Endometrial microvascular endothelial cells (primary cell): ENCODE results near the gene ARMH3. TPM values are rescaled to one million over a fixed set of nuclear protein-coding genes. Genes with fewer than 3 reads are reported as not detected.

Source experiments
- in situ Hi-C: cut with HindIII; loops from 2 replicates; pipeline ENCODE4 v1.10.0; 2017; ENCODE audit warnings: low sequenced_read_pairs, low pct_unique_long_range_greater_than_20kb; ENCODE audit errors: inconsistent ontology term
- total RNA-seq: library from RNA; depleted of rRNA; stranded (reverse); fragments of >200 nt; gene quantifications from one replicate; pipeline ENCODE4 v1.2.3, GENCODE V29; 2015; ENCODE audit errors: inconsistent ontology term

ARMH3 gene
- total RNA-seq, 1 donor from 2014 or later = 9.3 TPM

DNA sequence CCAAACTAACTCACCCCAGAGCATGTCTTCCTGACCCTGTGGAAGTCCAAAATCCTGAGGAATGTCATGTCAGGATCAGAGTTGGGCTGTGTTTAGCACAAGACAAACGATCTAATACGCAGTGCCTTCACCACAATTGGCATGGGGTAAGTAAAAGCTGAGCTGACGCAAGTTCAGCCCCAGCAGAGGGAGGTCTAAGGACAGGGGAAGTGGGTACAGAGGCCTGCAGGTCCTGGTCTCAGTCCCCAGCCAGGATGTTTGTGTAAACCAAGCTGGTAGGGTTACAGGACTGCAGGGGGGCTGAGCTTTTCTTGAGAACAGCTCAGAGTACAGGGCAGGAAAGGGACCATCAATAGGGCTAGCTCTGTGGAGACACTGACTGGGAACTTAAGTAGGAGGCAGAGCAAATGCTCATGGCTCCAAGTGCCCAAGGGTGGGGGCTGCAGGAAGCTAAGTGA lies 207.1 kb downstream of the ARMH3 start:
- in situ Hi-C loops = no loop called here

DNA sequence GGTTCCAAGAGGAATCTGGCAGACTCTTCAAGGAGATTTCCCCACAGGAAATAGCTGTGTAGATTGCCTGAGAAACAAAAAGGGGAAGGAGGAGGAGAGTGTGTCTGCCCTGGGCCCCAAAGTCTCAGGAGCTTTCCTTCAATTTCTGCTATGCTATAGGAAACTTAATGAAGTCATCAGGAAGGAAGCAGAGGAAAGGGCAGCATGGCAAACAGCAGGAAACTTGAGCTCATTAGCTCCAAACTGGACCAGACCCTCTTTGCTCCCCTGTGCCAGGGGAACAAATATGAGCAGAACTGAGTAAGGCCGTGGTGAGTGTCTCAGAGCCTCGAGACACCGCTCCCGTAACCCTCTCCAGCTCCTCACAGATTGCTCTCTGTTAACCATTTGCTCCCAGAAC lies 207.6 kb downstream of the ARMH3 start:
- in situ Hi-C loops = no loop called here

DNA sequence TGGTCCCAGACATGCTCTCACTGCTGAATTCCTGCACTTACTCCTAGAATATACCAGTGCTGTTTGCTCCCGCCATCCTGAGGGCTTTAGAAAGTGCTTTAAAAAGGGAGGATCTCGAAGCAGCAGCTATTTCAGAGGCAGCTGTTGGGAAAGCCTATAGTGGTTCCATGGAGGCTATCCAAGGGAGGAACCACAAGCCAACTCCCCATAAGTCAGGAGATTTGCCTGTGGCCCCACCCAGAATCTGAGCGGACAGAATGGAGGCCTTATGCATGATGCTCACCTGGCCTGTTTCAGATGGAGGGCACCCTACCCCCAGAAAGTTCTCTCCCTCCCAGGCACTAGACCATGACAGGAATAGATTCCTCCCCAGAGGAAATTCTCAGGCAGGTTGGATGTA lies 210.1 kb downstream of the ARMH3 start:
- in situ Hi-C loops = no loop called here

DNA sequence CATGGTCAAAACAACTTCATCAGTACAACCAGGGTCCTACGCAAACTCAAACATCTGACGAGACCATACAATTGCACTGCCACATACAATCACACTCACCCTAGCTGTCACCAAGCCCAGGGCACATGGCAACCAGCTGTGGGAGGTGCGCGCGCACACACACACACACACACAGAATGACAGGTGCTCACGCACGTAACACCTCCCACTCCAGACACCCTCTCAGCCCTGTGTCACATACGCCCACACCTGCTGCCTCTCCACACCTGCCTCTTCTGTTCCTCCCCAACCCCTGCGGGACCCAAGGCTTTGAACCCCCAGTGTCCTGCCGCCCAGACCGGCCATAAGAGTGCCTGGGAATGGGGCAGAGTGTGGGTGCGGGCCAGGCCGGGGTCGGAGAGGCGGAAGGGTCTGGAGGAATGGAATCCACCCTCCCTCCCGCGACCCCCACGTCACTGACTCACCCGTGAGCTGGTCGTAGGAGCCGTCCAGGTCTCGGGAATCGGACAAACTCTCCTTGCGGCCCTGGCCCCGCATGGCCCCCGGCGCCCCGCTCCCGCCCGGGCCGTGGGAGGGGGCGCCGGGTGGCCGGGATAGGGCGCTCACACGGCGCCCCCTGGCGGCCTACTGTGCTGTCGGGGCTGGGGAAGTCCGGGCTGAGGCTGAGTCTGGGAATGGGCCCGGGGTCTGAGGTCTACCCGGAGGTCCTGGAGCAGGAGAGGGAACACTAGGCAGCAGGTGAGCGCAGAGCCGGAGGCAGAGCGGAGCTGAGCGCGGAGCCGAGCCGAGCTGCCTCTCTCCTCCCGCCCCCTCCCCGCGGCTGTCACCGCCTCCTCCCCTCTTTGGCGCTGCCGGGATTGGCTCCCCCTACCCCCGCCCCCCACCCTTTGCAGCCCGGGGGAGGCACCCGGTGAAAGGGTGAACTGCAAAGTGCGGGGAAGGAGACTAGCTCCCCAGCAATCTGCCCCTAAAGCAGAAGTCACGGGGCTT lies 212.6 kb downstream of the ARMH3 start, which contains the start of gene KCNIP2:
KCNIP2 (minus strand) TSS at position 769 of the 990 bp plus-strand sequence; CDS start at position 537, 232 bp downstream.
- in situ Hi-C loops = no loop called here

DNA sequence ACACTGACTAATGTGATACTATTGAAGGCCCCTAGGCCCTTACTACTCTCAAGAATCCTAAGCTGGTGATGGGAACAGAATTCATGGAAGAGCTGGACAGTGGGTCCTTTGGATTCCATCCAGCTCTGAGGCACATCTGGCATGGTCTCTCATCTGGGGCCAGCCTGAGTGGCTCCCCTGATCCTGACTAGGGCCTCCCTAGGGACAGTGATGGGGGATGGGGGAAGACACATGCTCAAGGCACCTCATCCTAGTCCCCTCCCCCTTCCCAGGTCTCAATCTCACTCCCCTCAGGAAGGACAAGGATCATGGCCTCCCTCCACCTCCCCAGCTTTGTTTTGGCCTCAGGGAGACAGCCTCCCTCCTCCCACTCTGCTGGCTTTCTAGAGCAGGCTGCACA lies 214.1 kb downstream of the ARMH3 start:
- in situ Hi-C loops = no loop called here

DNA sequence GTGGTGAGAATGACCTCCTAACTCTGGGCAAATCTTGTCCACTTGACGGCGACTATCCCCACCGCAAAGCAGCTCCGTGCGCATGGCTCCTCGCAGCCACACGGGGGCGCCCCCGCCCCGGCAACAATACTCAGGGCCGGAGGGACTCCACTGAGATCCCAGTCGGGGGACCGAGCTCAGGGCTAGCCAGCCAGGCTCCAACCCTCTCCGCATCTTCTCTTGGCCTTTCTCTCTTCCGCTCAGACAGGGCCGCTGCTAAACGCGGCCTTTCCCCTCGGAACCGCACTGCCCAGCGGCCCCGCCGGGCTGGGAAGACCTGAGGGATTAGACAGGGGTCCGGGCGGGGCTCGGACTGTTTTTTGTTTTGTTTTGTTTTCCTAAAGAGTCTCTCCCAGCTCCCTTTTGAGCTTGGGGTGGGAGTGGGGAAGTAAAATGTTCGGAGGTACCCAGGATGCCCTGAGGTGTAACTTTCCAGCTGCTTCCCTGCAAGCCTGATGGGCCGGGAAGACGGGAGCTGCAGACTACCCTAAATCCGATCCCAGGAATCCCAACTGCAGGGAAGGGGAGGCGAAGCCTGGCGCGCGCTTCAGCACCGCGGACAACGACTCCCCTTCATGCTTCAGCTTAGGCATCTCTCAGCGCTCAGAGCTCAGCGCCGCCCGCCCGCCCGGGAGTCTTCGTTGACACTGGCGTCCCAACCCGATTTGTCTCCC lies 215.1 kb downstream of the ARMH3 start:
- in situ Hi-C loops = no loop called here

DNA sequence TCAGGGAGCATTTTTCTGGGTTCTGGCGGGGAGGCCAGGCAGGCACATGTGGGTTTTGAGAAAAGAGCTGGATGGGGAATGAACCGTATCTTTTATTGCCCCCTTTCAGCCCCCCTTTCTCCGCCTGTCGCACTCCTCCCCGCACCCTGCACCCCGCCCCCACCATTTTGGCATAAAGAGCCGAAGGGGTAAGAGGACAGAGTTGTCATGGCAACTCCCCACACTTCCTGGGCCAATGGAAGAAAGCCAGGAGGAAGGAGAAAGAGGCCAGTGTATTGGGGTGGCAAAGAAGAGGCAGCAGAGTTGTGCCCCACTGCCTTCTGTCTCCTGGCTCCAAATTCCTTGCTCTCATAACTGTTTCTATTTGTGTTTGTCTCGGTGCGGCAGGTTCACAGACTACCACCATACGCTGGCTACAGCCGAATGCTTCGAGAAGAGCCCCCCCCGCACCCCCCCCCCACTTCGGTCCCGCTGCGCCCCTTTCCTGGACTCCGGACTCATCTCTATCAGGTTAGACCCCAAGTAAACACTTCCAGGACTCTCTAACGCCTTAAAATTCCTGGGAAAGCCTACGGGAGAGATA lies 215.8 kb downstream of the ARMH3 start:
- in situ Hi-C loops = no loop called here

DNA sequence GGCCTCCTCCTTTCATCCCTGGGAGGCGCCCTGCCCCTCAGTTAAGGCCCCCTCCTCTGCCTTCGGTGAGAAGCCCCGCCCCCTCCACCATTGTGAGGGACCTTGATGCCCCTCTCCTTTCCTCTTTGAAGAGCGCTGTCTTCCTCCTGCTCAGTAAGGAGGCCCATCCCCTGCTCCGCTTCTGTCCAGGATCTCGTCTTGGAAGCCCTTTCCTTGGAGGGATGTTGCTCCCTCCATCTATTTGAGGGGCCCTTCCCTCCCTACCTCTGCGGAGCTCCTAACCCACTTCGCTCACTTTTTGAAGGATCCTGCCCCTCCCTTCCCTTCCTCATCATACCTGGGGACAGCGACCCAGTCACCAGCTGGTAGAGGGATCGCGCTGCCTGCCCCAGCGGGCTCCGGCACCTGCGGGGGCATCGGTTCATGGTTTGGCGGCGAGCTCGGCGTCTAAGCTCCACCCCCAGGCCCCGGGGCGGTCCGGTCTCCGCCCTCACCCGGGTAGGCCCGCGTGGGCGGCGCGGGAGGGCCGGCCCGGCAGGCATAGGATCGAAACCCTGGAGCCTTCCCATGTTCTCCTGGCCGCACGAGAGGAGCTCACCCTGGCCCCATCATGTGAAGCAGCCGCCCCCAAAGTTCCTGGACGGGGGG lies 216.4 kb downstream of the ARMH3 start:
- in situ Hi-C loops = no loop called here

DNA sequence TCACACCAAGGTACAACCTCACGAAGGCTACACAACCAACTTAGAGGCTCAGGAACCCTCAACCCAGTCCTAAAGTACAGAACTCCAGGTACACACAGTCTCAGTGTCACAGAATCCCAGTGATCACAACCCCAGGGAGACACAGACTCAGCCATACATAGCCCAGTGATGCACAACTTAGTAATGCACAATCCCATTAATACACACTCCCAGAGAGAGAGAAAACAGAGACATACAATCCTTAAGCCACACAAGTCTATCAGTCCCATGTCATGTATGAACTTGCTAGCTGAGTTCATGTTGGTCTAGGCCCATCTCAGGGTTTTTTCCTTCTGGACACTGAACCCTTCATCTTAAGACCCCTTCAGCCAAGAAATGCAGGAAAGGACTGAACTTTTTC lies 217.0 kb downstream of the ARMH3 start:
- in situ Hi-C loops = no loop called here

DNA sequence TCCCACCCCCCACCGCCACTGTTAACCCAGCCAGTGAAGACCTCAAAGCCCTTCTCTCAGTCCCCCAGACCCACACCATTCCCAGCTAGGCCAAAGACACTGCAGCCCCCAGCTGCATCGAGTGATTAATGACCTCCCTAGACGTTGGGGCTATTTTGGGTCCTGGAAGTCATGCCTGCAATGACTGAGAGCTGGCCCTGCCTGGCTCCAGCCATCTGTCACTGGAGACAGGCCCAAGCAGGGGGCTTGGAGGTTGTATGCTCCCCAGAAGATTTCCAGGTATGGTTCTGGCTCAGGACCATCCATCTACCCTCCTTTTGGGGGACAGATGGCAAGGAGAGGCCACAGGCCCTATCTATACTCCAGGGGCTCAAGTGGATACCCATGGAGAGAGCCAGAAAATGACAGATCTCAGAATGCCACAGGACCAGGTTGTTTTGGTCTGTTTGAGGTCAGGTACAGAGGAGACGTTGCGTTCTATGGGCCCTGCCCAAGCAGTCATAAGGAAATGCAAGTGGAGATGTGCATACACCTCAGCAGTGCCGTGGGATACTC lies 217.5 kb downstream of the ARMH3 start:
- in situ Hi-C loops = no loop called here

DNA sequence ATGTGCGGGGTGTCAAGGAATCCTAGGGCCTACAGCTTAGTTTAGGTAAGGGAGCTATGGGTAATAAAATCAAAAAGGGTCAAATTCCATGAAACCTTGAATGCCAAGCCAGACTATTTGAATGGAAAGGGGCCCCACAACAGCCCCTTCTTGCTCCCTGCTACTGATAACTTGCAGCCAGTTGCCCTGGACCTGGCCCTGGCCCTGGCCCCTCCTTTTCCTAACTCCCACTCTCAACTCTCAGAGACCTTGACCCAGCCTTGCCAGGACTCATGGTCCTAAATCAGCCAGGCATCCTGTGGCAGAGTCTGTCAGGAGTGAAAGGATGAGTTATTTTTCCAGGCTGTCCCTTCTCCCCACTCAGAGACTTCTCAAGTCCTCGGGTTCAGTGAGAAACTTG lies 218.2 kb downstream of the ARMH3 start:
- in situ Hi-C loops = no loop called here

DNA sequence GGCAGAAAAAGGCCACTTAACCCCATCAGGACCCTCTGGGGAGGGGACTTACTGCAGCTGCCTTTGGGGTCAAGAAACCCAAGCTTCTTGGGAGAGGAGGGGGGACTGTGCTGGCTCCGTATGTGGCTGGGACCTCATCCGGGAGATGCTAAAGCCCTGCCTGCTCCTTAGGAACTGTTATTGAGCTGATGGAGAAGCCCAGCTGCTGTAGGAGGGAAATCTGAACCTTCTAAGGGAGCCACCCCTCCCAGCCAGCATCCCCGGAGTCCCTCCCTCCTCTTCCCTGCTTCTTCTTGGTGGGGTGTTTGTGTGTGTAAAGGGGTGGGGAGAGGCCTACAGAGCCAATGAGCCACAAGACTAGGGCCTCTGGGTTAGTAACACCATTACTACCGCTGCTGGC lies 220.6 kb downstream of the ARMH3 start:
- in situ Hi-C loops = no loop called here

DNA sequence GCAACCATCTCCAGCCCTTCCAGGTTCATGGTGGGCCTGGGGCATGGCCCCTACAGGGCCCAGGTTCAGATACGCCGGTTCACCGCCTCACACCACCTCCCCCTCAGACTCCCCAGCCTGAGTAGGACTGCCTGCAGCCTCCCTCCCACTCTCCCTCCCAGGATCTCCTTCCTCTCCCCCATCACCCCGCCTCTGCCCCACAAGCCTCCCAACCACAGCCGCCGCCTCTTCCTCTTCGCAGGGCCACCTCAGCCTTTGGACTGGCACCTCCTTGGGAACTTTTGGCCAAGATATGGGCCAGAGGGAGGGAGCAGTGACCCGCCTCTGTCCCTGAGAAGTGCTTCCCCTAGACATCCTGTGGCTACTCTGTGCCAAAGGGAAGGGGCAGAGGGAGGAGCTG lies 221.6 kb downstream of the ARMH3 start:
- in situ Hi-C loops = no loop called here

DNA sequence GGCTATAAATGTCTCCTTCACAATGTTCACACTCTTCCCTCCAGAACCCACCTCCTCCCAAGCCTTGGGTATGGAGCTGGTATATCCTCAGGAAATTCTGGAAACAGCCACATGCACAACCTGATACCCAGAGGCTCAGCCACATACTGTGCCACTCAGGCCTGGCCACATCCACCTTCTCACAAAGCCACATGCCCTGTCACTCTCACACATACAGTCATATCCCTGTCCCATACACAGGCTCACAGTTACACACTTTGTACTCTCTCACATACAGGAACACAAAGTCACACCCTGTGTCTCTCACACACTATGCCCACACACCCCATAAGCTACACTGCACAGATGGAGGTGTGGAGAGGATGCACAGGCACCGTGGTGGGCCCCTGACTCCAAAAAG lies 222.5 kb downstream of the ARMH3 start:
- in situ Hi-C loops = no loop called here

DNA sequence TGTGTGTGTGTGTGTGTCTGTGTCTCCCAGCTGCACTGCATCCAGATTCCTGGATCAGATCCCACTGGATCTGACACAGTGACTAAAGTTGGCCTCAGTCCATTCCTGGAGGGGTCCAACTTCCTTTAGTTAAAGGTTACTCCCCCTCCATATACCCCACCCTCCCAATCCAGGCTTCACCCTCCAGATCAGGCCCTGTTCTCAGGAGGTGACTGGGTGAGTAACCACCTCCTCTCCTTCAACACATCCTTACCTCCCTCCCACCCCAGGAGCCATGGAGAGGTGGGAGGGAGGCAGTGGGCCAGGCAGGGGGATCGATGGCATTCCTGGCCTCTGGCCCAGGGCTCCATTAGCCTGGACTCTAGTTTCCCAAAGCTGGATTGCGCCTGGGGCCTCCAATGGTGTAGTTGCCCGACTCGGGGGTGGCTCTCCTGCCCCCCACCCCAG lies 223.6 kb downstream of the ARMH3 start:
- in situ Hi-C loops = no loop called here

DNA sequence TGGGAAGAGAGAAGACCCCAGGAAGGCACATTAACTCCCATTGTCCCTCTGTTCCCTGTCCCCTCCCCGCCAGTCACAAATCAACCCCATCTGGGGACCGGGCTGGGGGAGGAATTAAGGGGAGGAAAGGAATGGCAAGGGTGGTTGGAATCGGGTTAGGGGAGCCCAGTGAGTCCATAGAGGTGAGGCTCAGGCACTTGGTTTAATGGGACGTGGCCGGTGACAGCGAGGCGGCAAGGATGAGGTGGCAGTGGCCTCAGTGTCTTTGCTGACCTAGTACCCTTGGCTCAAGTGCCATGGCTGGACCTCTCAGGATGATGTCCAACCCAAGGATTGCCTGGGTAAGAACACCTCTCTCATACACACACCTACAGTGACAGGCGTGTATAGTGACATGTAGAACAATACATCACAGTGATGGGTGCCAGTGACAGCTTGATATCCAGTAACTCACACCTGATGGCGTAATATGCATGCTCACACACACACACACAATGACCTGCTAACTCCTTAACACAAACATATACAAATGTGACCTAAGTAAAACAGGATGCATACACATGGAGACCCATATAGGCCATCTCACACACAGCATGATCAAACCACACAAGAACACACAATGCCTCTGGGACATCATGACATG lies 224.7 kb downstream of the ARMH3 start:
- in situ Hi-C loops = no loop called here

DNA sequence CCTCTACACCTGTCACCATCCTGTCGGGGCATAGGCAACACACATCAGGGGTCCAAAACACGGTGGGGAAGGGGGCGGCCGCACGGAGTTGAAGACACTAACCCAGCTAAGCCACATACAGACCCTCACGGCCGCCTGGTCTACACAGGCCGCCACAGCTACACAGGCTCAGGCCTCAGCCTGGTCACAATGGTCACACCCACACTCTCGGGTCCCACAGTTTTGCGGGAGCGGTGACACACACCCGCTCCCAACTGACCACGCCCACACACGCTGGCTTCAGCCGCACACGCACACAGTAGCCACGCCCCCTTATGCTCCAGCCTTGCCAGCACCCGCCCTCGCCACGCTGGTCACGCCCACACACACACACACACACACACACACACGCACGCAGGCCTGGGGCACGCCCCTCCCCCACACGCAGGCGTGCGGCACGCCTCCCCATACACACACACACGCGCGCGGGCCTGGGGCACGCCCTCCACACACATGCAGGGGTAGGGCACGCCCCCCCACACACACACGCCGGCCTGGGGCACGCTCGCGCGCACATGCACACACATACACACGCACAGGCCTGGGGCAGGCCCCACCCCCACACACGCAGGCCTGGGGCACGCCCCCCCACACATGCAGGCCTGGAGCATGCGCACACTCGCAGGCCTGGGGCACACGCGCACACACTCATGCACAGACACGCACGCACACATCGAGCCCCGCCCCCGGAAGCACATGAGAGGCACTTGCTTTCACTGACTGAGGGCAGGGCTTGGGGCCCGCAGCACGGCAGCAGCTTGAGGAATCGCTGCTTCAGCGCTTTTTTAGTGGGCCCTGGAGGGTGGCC lies 225.4 kb downstream of the ARMH3 start:
- in situ Hi-C loops = no loop called here
